Measurements from ENCODE around the gene RHBDL1. TPM values are rescaled to one million over a fixed set of nuclear protein-coding genes. Genes with fewer than 3 reads are reported as not detected.
A peak's percentile ranks its signal among the peaks of the same experiment; 100 is the strongest.

The RHBDL1 gene
- total RNA-seq, 1 experiment from 2014 or later: 2.9 TPM

DNA sequence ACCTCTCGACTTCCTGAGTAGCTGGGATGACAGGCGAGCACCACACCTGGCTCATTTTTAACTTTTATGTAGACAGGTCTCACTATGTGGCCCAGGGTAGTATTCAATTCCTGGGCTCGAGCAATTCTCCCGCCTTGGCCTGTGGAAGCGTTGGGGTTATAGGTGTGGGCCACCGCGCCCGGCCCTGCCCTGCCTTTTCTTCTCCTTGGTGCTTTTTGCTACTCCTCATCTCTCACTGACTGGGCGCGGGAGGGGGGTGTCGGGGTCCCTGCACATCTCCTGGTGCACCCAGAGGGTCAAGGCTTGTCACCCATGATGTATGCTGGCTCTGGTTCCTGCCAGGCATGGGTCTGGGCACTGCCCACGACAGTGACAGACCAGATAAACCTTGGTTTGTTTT is 30.9 kb upstream of the RHBDL1 start:
- Mint-ChIP-seq H3K27ac (ENCODE audit: unreplicated experiment) (no peak overlapping the region), H3K36me3 (ENCODE audit: insufficient read depth, unreplicated experiment) (peaks cover 25% of the 10 kb centered on the region), H3K9me3 (ENCODE audit: unreplicated experiment) (no peaks in the 10 kb centered on the region), H3K4me3 (ENCODE audit: unreplicated experiment) (peak overlapping the region; percentile 24), H3K4me1 (ENCODE audit: low read depth, unreplicated experiment) (no peaks in the 10 kb centered on the region), H3K27me3 (ENCODE audit: insufficient read depth, unreplicated experiment) (no peaks in the 10 kb centered on the region)
- no peak for DNase-seq
- no TSS peak for BruUV-seq (replicated peaks)
- Histone ChIP-seq H3K36me3 (ENCODE audit: control insufficient read depth, insufficient read depth, low read length) (no peaks in the 10 kb centered on the region; the same call in 1 of the 2 replicates), H3K9me3 (no peaks in the 10 kb centered on the region), H3K4me1 (peaks cover 11% of the 10 kb centered on the region), H3K27me3 (replicated peaks; ENCODE audit: control insufficient read depth, insufficient read depth, low read length) (no peaks in the 10 kb centered on the region), H3K4me3 (ENCODE audit: low read depth, low read length) (no peak overlapping the region)
- ChIA-PET POLR2A (no interaction called here), CTCF (no interaction called here)
- TF ChIP-seq, protein P1, sequence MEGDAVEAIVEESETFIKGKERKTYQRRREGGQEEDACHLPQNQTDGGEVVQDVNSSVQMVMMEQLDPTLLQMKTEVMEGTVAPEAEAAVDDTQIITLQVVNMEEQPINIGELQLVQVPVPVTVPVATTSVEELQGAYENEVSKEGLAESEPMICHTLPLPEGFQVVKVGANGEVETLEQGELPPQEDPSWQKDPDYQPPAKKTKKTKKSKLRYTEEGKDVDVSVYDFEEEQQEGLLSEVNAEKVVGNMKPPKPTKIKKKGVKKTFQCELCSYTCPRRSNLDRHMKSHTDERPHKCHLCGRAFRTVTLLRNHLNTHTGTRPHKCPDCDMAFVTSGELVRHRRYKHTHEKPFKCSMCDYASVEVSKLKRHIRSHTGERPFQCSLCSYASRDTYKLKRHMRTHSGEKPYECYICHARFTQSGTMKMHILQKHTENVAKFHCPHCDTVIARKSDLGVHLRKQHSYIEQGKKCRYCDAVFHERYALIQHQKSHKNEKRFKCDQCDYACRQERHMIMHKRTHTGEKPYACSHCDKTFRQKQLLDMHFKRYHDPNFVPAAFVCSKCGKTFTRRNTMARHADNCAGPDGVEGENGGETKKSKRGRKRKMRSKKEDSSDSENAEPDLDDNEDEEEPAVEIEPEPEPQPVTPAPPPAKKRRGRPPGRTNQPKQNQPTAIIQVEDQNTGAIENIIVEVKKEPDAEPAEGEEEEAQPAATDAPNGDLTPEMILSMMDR (IDR thresholded peaks at IDR 0.05; ENCODE audit: insufficient read depth in 1 of 2, low read depth in 1 of 2, low read length in 1 of 2, severe bottlenecking in 1 of 2, unreplicated experiment in 1 of 2): no peak
- intact Hi-C loops (cut with micrococcal nuclease; ENCODE audit: unreplicated experiment): no loop called here

DNA sequence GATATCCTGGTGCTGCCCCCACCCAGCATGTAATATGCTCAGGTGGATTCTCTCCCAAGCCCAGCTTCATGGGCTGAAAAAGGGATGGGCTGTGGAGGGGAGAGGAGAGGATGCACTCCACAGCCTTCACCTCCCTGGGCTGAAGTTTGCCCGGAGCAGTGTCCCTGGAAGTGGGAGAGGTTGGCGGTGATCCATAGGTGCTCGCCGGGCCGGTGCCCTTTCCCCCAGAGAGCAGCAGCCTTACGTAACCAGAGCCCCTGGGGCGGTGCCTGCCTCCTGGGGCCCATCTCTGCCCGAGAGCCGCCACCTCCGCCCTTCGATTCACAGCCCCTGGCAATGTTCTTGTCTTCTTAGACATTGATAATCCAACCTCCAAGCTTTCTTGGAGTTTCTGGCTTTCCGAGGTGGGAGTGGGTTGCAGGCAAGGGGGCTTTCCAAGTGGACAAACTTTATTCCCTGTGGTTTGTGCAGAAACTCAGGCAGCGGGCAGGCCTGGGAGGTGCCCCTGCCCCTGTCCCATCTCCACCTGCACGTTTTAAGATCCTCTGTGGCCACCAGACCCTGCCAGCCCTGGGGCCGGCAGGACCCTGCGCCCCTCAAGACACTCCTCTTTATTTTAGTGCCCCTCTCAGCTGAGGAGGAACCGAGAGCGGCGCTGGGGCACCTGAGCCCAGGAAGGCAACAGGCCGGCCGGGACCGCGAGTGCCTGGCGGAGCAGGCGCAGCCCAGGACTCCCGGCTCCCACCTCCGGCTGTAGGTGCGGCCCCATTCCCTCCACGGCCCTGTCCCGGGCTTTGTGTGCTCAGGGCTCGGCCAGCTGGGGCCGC is 29.4 kb upstream of the RHBDL1 start:
- Histone ChIP-seq H3K4me3 (ENCODE audit: low read depth, low read length) (no peak overlapping the region), H3K36me3 (ENCODE audit: control insufficient read depth, insufficient read depth, low read length) (no peaks in the 10 kb centered on the region; the same call in 1 of the 2 replicates), H3K9me3 (no peaks in the 10 kb centered on the region), H3K4me1 (peaks cover 17% of the 10 kb centered on the region), H3K27me3 (replicated peaks; ENCODE audit: control insufficient read depth, insufficient read depth, low read length) (no peaks in the 10 kb centered on the region)
- ChIA-PET CTCF (no interaction called here), POLR2A (no interaction called here)
- Mint-ChIP-seq H3K27me3 (ENCODE audit: insufficient read depth, unreplicated experiment) (no peaks in the 10 kb centered on the region), H3K27ac (ENCODE audit: unreplicated experiment) (no peak overlapping the region), H3K36me3 (ENCODE audit: insufficient read depth, unreplicated experiment) (peaks cover 25% of the 10 kb centered on the region), H3K4me3 (ENCODE audit: unreplicated experiment) (no peak overlapping the region), H3K4me1 (ENCODE audit: low read depth, unreplicated experiment) (no peaks in the 10 kb centered on the region), H3K9me3 (ENCODE audit: unreplicated experiment) (no peaks in the 10 kb centered on the region)
- no TSS peak for BruUV-seq (replicated peaks)
- TF ChIP-seq, protein P1 (IDR thresholded peaks at IDR 0.05; ENCODE audit: insufficient read depth in 1 of 2, low read depth in 1 of 2, low read length in 1 of 2, severe bottlenecking in 1 of 2, unreplicated experiment in 1 of 2): no peak
- no peak for DNase-seq
- intact Hi-C loops (cut with micrococcal nuclease; ENCODE audit: unreplicated experiment): no loop called here

DNA sequence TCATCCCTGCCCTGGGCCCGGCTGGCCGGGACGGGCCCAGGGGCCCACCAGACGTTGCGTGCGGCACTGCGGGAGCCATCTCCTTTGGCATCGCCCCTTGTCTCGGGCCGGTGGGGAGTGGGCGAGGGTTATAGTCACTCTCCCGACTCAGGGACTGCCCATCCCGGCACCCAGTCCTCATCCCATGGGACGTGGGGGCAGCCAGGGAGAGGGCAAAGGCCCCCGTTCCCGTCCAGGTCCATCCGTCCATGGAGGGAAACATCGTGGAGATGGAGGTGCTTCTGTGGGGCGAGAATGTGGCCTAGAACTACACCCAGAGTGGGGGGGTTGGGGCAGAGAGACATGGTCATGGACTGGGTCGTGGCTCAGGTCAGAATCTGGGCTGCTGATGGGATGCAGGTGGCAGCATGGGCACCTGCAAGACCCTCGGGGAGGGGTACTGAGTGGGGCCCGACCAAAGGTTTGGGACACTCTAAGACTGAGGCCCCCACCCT is 28.7 kb upstream of the RHBDL1 start:
- H3K9me3 Mint-ChIP-seq (ENCODE audit: unreplicated experiment): no peaks in the 10 kb centered on the region
- intact Hi-C loops (cut with micrococcal nuclease; ENCODE audit: unreplicated experiment): no loop called here
- Histone ChIP-seq H3K27me3 (replicated peaks; ENCODE audit: control insufficient read depth, insufficient read depth, low read length) (no peaks in the 10 kb centered on the region), H3K9me3 (no peaks in the 10 kb centered on the region), H3K36me3 (ENCODE audit: control insufficient read depth, insufficient read depth, low read length) (no peaks in the 10 kb centered on the region; the same call in 1 of the 2 replicates), H3K4me1 (peaks cover 17% of the 10 kb centered on the region), H3K4me3 (ENCODE audit: low read depth, low read length) (no peak overlapping the region)
- TF ChIP-seq, protein P1 (IDR thresholded peaks at IDR 0.05; ENCODE audit: insufficient read depth in 1 of 2, low read depth in 1 of 2, low read length in 1 of 2, severe bottlenecking in 1 of 2, unreplicated experiment in 1 of 2): no peak
- no peak for DNase-seq
- no TSS peak for BruUV-seq (replicated peaks)
- CTCF ChIA-PET: no interaction called here
- H3K27ac Mint-ChIP-seq (ENCODE audit: unreplicated experiment): no peak overlapping the region
- H3K4me3 Mint-ChIP-seq (ENCODE audit: unreplicated experiment): no peak overlapping the region
- peaks cover 25% of the 10 kb centered on the region for H3K36me3 Mint-ChIP-seq (ENCODE audit: insufficient read depth, unreplicated experiment)
- no peaks in the 10 kb centered on the region for H3K27me3 Mint-ChIP-seq (ENCODE audit: insufficient read depth, unreplicated experiment)
- POLR2A ChIA-PET: no interaction called here
- no peaks in the 10 kb centered on the region for H3K4me1 Mint-ChIP-seq (ENCODE audit: low read depth, unreplicated experiment)

Data from Caco-2 (cell line).